DMS53 treated with DMSO at 0.1 percent for 48 hours (cell line): ENCODE results near the gene BAG5.

ENCODE experiments used
- DNase-seq: peaks from one replicate; lab custom pipeline; 2025; ENCODE audit not compliant: unreplicated experiment; lab: John Stamatoyannopoulos, UW

The BAG5 gene

GRCh38 chr14:103510724-103511693, 51.4 kb downstream of the BAG5 start:
- no peak for DNase-seq

GRCh38 chr14:103509864-103510723, 52.4 kb downstream of the BAG5 start:
- DNase-seq = no peak

GRCh38 chr14:103508521-103509329, 53.7 kb downstream of the BAG5 start:
- no peak for DNase-seq

GRCh38 chr14:103507751-103508150, 54.7 kb downstream of the BAG5 start:
- DNase-seq = no peak
